Mesenchymal stem cell (in vitro differentiated cells and primary cell): Measurements from ENCODE around the gene CECR2.

Experiments used
- DNase-seq: peaks from one replicate; pipeline ENCODE4 v3.0.0-alpha.2; 2013
- H2AFZ ChIP-seq: one replicate; pipeline ENCODE4 v1.6.1; 2013; ENCODE audit warnings: low read depth, mild to moderate bottlenecking, control low read depth, inconsistent platforms, low read length, moderate library complexity
- H2AK5ac ChIP-seq: 2 replicates; pipeline ENCODE4 v1.6.1; 2013; ENCODE audit warnings: low read length, moderate library complexity, mild to moderate bottlenecking, inconsistent platforms; ENCODE audit not compliant: severe bottlenecking
- H2BK120ac ChIP-seq: one replicate; pipeline ENCODE4 v1.6.1; 2013; ENCODE audit warnings: low read depth, mild to moderate bottlenecking, inconsistent platforms, low read length, moderate library complexity
- H2BK12ac ChIP-seq, 2 experiments: one replicate each; pipeline ENCODE4 v1.6.1; 2013; ENCODE audit warnings: inconsistent platforms in 2 of 2, low read length in 2 of 2, mild to moderate bottlenecking in 2 of 2, moderate library complexity in 2 of 2, control low read depth in 1 of 2
- H2BK15ac ChIP-seq: one replicate; pipeline ENCODE4 v1.6.1; 2013; ENCODE audit warnings: mild to moderate bottlenecking, low read depth, inconsistent platforms; ENCODE audit not compliant: poor library complexity, severe bottlenecking
- H2BK5ac ChIP-seq: 2 replicates; pipeline ENCODE4 v1.6.1; 2013; ENCODE audit warnings: low read depth, mild to moderate bottlenecking, low read length, control low read depth, inconsistent platforms; ENCODE audit not compliant: poor library complexity, severe bottlenecking
- H3K14ac ChIP-seq, 2 experiments: one replicate each; pipeline ENCODE4 v1.6.1; 2013; ENCODE audit warnings: inconsistent platforms in 2 of 2, low read length in 2 of 2, control low read depth in 1 of 2, mild to moderate bottlenecking in 1 of 2, moderate library complexity in 1 of 2
- H3K18ac ChIP-seq, 2 experiments: one replicate each; pipeline ENCODE4 v1.6.1; 2013; ENCODE audit warnings: inconsistent platforms in 2 of 2, low read length in 2 of 2, control low read depth in 1 of 2, low read depth in 1 of 2, mild to moderate bottlenecking in 1 of 2
- H3K23ac ChIP-seq, 2 experiments: one replicate each; pipeline ENCODE4 v1.6.1; 2013; ENCODE audit warnings: inconsistent platforms in 2 of 2, low read length in 2 of 2, mild to moderate bottlenecking in 2 of 2, moderate library complexity in 2 of 2, control low read depth in 1 of 2
- H3K27ac ChIP-seq: 2 replicates; pipeline ENCODE4 v1.5.1; 2013; ENCODE audit warnings: mild to moderate bottlenecking, moderate library complexity, low read length, control low read depth, inconsistent platforms; ENCODE audit not compliant: poor library complexity, severe bottlenecking
- H3K27me3 ChIP-seq, 2 experiments: 2 replicates each; pipeline versions ENCODE4 v1.6.1 to v1.7.0; 2013; ENCODE audit warnings: low read length in 2 of 2, mild to moderate bottlenecking in 2 of 2, moderate library complexity in 2 of 2, control low read depth in 1 of 2, inconsistent platforms in 1 of 2; ENCODE audit not compliant: control insufficient read depth in 1 of 2, insufficient read depth in 1 of 2
- H3K36me3 ChIP-seq, 2 experiments: 2 replicates each; pipeline versions ENCODE4 v1.6.1 to v1.7.0; 2013; ENCODE audit warnings: low read length in 2 of 2, control low read depth in 1 of 2, inconsistent platforms in 1 of 2, low read depth in 1 of 2, mild to moderate bottlenecking in 1 of 2; ENCODE audit not compliant: insufficient read depth in 2 of 2, control insufficient read depth in 1 of 2
- H3K4ac ChIP-seq, 2 experiments: one replicate each; pipeline ENCODE4 v1.6.1; 2013; ENCODE audit warnings: inconsistent platforms in 2 of 2, low read length in 2 of 2, mild to moderate bottlenecking in 2 of 2, moderate library complexity in 2 of 2, control low read depth in 1 of 2, low read depth in 1 of 2
- H3K4me1 ChIP-seq: 2 replicates; pipeline ENCODE4 v1.6.1; 2013; ENCODE audit warnings: low read depth, low read length, control low read depth; ENCODE audit not compliant: control insufficient read depth, insufficient read depth
- H3K4me2 ChIP-seq: 2 replicates; pipeline ENCODE4 v1.6.1; 2013; ENCODE audit warnings: low read length, mild to moderate bottlenecking, inconsistent platforms; ENCODE audit not compliant: poor library complexity, severe bottlenecking
- H3K4me3 ChIP-seq, 2 experiments: 2 replicates each; pipeline versions ENCODE4 v1.5.1 to v1.7.0; 2013; ENCODE audit warnings: low read length in 2 of 2, mild to moderate bottlenecking in 2 of 2, control low read depth in 1 of 2, low read depth in 1 of 2; ENCODE audit not compliant: insufficient read depth in 1 of 2
- H3K79me1 ChIP-seq: replicated peaks from 2 replicates; pipeline ENCODE4 v1.6.1; 2013; ENCODE audit warnings: mild to moderate bottlenecking, control low read depth, low read length, inconsistent platforms; ENCODE audit not compliant: poor library complexity, severe bottlenecking
- H3K9ac ChIP-seq: 2 replicates; pipeline ENCODE4 v1.7.0; 2013; ENCODE audit warnings: mild to moderate bottlenecking, low read length, moderate library complexity
- H3K9me3 ChIP-seq: 2 replicates; pipeline ENCODE4 v1.7.0; 2013; ENCODE audit warnings: mild to moderate bottlenecking, low read length; ENCODE audit not compliant: control insufficient read depth
- H4K8ac ChIP-seq: one replicate; pipeline ENCODE4 v1.6.1; 2013; ENCODE audit warnings: inconsistent platforms, mild to moderate bottlenecking, low read length, moderate library complexity
- H4K91ac ChIP-seq: one replicate; pipeline ENCODE4 v1.6.1; 2013; ENCODE audit warnings: mild to moderate bottlenecking, low read length, inconsistent platforms
- WGBS: methylation state at CpG from one replicate; pipeline ENCODE4 v1.1.7; 2013; ENCODE audit warnings: mixed read lengths; 5-methylcytosine and 5-hydroxymethylcytosine counted together

Gene CECR2

GRCh38 chr22:17446698-17447097 is 77.4 kb downstream of the CECR2 start:
- Histone ChIP-seq H3K9me3 (no peaks in the 10 kb centered on the region), H3K9ac (no peak overlapping the region), H3K18ac (no peak overlapping the region), H2AFZ (no peak overlapping the region), H3K36me3 (no peaks in the 10 kb centered on the region), H3K79me1 (no peaks in the 10 kb centered on the region), H3K27ac (no peak overlapping the region), H3K27me3 (peaks cover 0 to 14% of the 10 kb centered on the region in 2 experiments), H2BK12ac (no peak overlapping the region), H3K4me1 (no peaks in the 10 kb centered on the region), H2AK5ac (no peak overlapping the region), H4K8ac (no peak overlapping the region), H3K4ac (no peak overlapping the region), H3K4me3 (no peak overlapping the region), H4K91ac (no peak overlapping the region), H3K14ac (no peak overlapping the region), H2BK15ac (no peak overlapping the region), H2BK120ac (no peak overlapping the region), H3K4me2 (no peak overlapping the region), H2BK5ac (no peak overlapping the region), H3K23ac (no peak overlapping the region)
- WGBS = 88% methylated on average over 10 of the region's 10 CpGs
- DNase-seq = no peak

- no peak overlapping the region for H2BK15ac ChIP-seq
- no peak overlapping the region for H2BK5ac ChIP-seq
- DNase-seq = no peak
- H2AK5ac ChIP-seq = no peak overlapping the region
- H3K14ac ChIP-seq = no peak overlapping the region
- no peak overlapping the region for H3K4me3 ChIP-seq
- H2BK120ac ChIP-seq = no peak overlapping the region
- H3K36me3 ChIP-seq = no peaks in the 10 kb centered on the region
- H3K4ac ChIP-seq = no peak overlapping the region
- no peak overlapping the region for H2BK12ac ChIP-seq
- H3K4me1 ChIP-seq = no peaks in the 10 kb centered on the region
- no peak overlapping the region for H3K4me2 ChIP-seq
- H3K9ac ChIP-seq = no peak overlapping the region
- peaks cover 0 to 10% of the 10 kb centered on the region in 2 experiments for H3K27me3 ChIP-seq
- H4K91ac ChIP-seq = no peak overlapping the region
- no peaks in the 10 kb centered on the region for H3K79me1 ChIP-seq
- H3K23ac ChIP-seq = no peak overlapping the region
- H4K8ac ChIP-seq = no peak overlapping the region
- H3K9me3 ChIP-seq = no peaks in the 10 kb centered on the region
- no peak overlapping the region for H2AFZ ChIP-seq
- no peak overlapping the region for H3K27ac ChIP-seq
- H3K18ac ChIP-seq = no peak overlapping the region
- 32% methylated on average over 5 of the region's 5 CpGs for WGBS
These were observed 82.1 kb downstream of the CECR2 start for GRCh38 chr22:17451316-17451715.

GRCh38 chr22:17460895-17461294 is 91.6 kb downstream of the CECR2 start:
- H3K27ac ChIP-seq = no peak overlapping the region
- H3K4me3 ChIP-seq = no peak overlapping the region
- H3K9me3 ChIP-seq = no peaks in the 10 kb centered on the region
- no peak overlapping the region for H3K14ac ChIP-seq
- H2BK5ac ChIP-seq = no peak overlapping the region
- no peak overlapping the region for H3K4ac ChIP-seq
- no peak overlapping the region for H2BK12ac ChIP-seq
- WGBS = 93% methylated on average over 5 of the region's 6 CpGs
- no peak overlapping the region for H3K9ac ChIP-seq
- no peaks in the 10 kb centered on the region for H3K4me1 ChIP-seq
- no peak overlapping the region for H4K8ac ChIP-seq
- no peaks in the 10 kb centered on the region for H3K79me1 ChIP-seq
- no peak overlapping the region for H3K4me2 ChIP-seq
- H2AFZ ChIP-seq = no peak overlapping the region
- no peak overlapping the region for H2AK5ac ChIP-seq
- H3K27me3 ChIP-seq = peaks cover 0 to 17% of the 10 kb centered on the region in 2 experiments
- H2BK120ac ChIP-seq = no peak overlapping the region
- DNase-seq = no peak
- H3K18ac ChIP-seq = no peak overlapping the region
- no peak overlapping the region for H3K23ac ChIP-seq
- no peaks in the 10 kb centered on the region for H3K36me3 ChIP-seq
- H4K91ac ChIP-seq = no peak overlapping the region
- no peak overlapping the region for H2BK15ac ChIP-seq

- no peaks in the 10 kb centered on the region for H3K79me1 ChIP-seq
- H2BK120ac ChIP-seq = no peak overlapping the region
- H2BK15ac ChIP-seq = no peak overlapping the region
- H3K4me3 ChIP-seq = no peak overlapping the region
- no peak overlapping the region for H4K8ac ChIP-seq
- no peak overlapping the region for H3K9ac ChIP-seq
- H3K23ac ChIP-seq = no peak overlapping the region
- H3K9me3 ChIP-seq = no peaks in the 10 kb centered on the region
- H3K27me3 ChIP-seq = peaks cover 7 to 35% of the 10 kb centered on the region in 2 experiments
- no peak overlapping the region for H2BK5ac ChIP-seq
- H3K14ac ChIP-seq = no peak overlapping the region
- H2AK5ac ChIP-seq = no peak overlapping the region
- no peak overlapping the region for H3K18ac ChIP-seq
- H2BK12ac ChIP-seq = no peak overlapping the region
- no peak overlapping the region for H4K91ac ChIP-seq
- no peak overlapping the region for H2AFZ ChIP-seq
- WGBS = 87% methylated on average over 4 of the region's 4 CpGs
- no peaks in the 10 kb centered on the region for H3K36me3 ChIP-seq
- no peak overlapping the region for H3K4ac ChIP-seq
- H3K4me1 ChIP-seq = no peaks in the 10 kb centered on the region
- no peak overlapping the region for H3K4me2 ChIP-seq
- no peak overlapping the region for H3K27ac ChIP-seq
- DNase-seq = no peak
These were observed 101.7 kb downstream of the CECR2 start for GRCh38 chr22:17470880-17471500.
